ENCODE measurements around the gene PPP4R1. TPM values are rescaled to one million over a fixed set of nuclear protein-coding genes. Genes with fewer than 3 reads are reported as not detected.

The PPP4R1 gene
- total RNA-seq, 2 donors from 2014 or later = 52.5 to 77.5 TPM

GRCh38 chr18:9558387-9559064 is 55.8 kb downstream of the PPP4R1 start:
- Histone ChIP-seq H3K27ac (no peak overlapping the region), H3K36me3 (peaks cover 10% of the 10 kb centered on the region), H3K9me3 (no peaks in the 10 kb centered on the region), H3K9ac (ENCODE audit: low read depth in 2 of 2, low read length in 2 of 2) (no peak overlapping the region), H3K4me3 (no peak overlapping the region), H3K4me1 (no peaks in the 10 kb centered on the region), H3K27me3 (no peaks in the 10 kb centered on the region)
- intact Hi-C loops (cut with DNase I) = no loop called here
- DNase-seq = no peak
- no peak for TF ChIP-seq CTCF (IDR thresholded peaks at IDR 0.05)

- H3K9me3 ChIP-seq = no peaks in the 10 kb centered on the region
- H3K9ac ChIP-seq (ENCODE audit: low read depth in 2 of 2, low read length in 2 of 2) = no peak overlapping the region
- peaks cover 10% of the 10 kb centered on the region for H3K36me3 ChIP-seq
- H3K4me3 ChIP-seq = no peak overlapping the region
- no peaks in the 10 kb centered on the region for H3K4me1 ChIP-seq
- no peak for TF ChIP-seq CTCF (IDR thresholded peaks at IDR 0.05)
- intact Hi-C loops (cut with DNase I) = no loop called here
- H3K27ac ChIP-seq = no peak overlapping the region
- no peaks in the 10 kb centered on the region for H3K27me3 ChIP-seq
- no peak for DNase-seq
These were observed 57.0 kb downstream of the PPP4R1 start for GRCh38 chr18:9557250-9557943.

- Histone ChIP-seq H3K9ac (ENCODE audit: low read depth in 2 of 2, low read length in 2 of 2) (no peak overlapping the region), H3K36me3 (no peaks in the 10 kb centered on the region), H3K4me1 (no peaks in the 10 kb centered on the region), H3K27ac (no peak overlapping the region), H3K9me3 (no peaks in the 10 kb centered on the region), H3K4me3 (no peak overlapping the region), H3K27me3 (no peaks in the 10 kb centered on the region)
- intact Hi-C loops (cut with DNase I) = no loop called here
- TF ChIP-seq CTCF (IDR thresholded peaks at IDR 0.05) = no peak
- DNase-seq = no peak
These were observed 61.7 kb downstream of the PPP4R1 start for GRCh38 chr18:9552616-9553015.

- H3K27me3 ChIP-seq = no peaks in the 10 kb centered on the region
- no peak overlapping the region for H3K27ac ChIP-seq
- no peaks in the 10 kb centered on the region for H3K9me3 ChIP-seq
- H3K4me1 ChIP-seq = no peaks in the 10 kb centered on the region
- intact Hi-C loops (cut with DNase I) = no loop called here
- no peak overlapping the region for H3K4me3 ChIP-seq
- H3K36me3 ChIP-seq = no peaks in the 10 kb centered on the region
- TF ChIP-seq CTCF (IDR thresholded peaks at IDR 0.05) = no peak
- DNase-seq = no peak
- no peak overlapping the region for H3K9ac ChIP-seq (ENCODE audit: low read depth in 2 of 2, low read length in 2 of 2)
These were observed 62.2 kb downstream of the PPP4R1 start for GRCh38 chr18:9552191-9552590.

GRCh38 chr18:9550429-9550828 is 63.9 kb downstream of the PPP4R1 start:
- Histone ChIP-seq H3K27me3 (no peaks in the 10 kb centered on the region), H3K27ac (no peak overlapping the region), H3K4me3 (no peak overlapping the region), H3K9me3 (no peaks in the 10 kb centered on the region), H3K4me1 (no peaks in the 10 kb centered on the region), H3K9ac (ENCODE audit: low read depth in 2 of 2, low read length in 2 of 2) (no peak overlapping the region), H3K36me3 (no peaks in the 10 kb centered on the region)
- TF ChIP-seq CTCF (IDR thresholded peaks at IDR 0.05) = no peak
- intact Hi-C loops (cut with DNase I) = no loop called here
- DNase-seq = no peak

Measured in colonic mucosa (tissue), 4 donors.